ENCODE results near the gene TMEM272. TPM values are rescaled to one million over a fixed set of nuclear protein-coding genes. Genes with fewer than 3 reads are reported as not detected.

TMEM272 gene
- total and polyA plus RNA-seq, 2 donors (not counting 3 experiments of a cell fraction or from before 2014, with no cell fraction given) = not detected

- FAIRE-seq (no peak), DNase-seq (ENCODE audit: low read depth, low spot score) (no peak)
- no TSS peak for BruUV-seq (replicated peaks)
- no peaks in the 10 kb centered on the region for H4K20me1 ChIP-seq (replicated peaks; ENCODE audit: control insufficient read depth, extremely low read depth, insufficient read depth, low read length)
- no peaks in the 10 kb centered on the region for H3K79me2 ChIP-seq (ENCODE audit: control insufficient read depth, insufficient read depth, low read length)
- POLR2A ChIA-PET = interaction anchor here (2.5 kb wide), 1 partner anchor 346 kb away, joined by 13 read pairs; the partner anchor contains the start of gene INTS6
- CTCF ChIA-PET = interaction anchor here (1.1 to 4.4 kb wide), 4 partner anchors 12 to 674 kb away, joined by 3 to 61 read pairs (median 38); no protein-coding TSS in a partner anchor
- dilution Hi-C loops (cut with MboI; ENCODE audit: extremely low pct_ligation_motif_present, low sequenced_read_pairs) = no loop called here
- H3K9me3 ChIP-seq (replicated peaks; ENCODE audit: control insufficient read depth, insufficient read depth, low read length) = no peaks in the 10 kb centered on the region
- TF ChIP-seq, protein P1, sequence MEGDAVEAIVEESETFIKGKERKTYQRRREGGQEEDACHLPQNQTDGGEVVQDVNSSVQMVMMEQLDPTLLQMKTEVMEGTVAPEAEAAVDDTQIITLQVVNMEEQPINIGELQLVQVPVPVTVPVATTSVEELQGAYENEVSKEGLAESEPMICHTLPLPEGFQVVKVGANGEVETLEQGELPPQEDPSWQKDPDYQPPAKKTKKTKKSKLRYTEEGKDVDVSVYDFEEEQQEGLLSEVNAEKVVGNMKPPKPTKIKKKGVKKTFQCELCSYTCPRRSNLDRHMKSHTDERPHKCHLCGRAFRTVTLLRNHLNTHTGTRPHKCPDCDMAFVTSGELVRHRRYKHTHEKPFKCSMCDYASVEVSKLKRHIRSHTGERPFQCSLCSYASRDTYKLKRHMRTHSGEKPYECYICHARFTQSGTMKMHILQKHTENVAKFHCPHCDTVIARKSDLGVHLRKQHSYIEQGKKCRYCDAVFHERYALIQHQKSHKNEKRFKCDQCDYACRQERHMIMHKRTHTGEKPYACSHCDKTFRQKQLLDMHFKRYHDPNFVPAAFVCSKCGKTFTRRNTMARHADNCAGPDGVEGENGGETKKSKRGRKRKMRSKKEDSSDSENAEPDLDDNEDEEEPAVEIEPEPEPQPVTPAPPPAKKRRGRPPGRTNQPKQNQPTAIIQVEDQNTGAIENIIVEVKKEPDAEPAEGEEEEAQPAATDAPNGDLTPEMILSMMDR (IDR thresholded peaks at IDR 0.05; ENCODE audit: extremely low read depth in 1 of 2, insufficient read depth in 1 of 2, low read depth in 1 of 2, low read length in 2 of 2) = no peak
- TF ChIP-seq MYC (IDR thresholded peaks at IDR 0.05; ENCODE audit: low read depth, low read length) = no peak
- no peak for TF ChIP-seq POLR2AphosphoS5 (IDR thresholded peaks at IDR 0.05; ENCODE audit: insufficient read depth, low read depth, low read length)
- no peak for TF ChIP-seq FOS (IDR thresholded peaks at IDR 0.05; ENCODE audit: borderline replicate concordance, insufficient read depth, low read length)
- TF ChIP-seq EZH2 (IDR thresholded peaks at IDR 0.05; ENCODE audit: borderline replicate concordance, low read depth, low read length, severe bottlenecking) = no peak
- no peak for TF ChIP-seq JUN (IDR thresholded peaks at IDR 0.05; ENCODE audit: borderline replicate concordance, insufficient read depth, insufficient read length, low read depth)
- TF ChIP-seq MAX (IDR thresholded peaks at IDR 0.05; ENCODE audit: insufficient read depth, insufficient read length) = no peak
- TF ChIP-seq POLR2A (IDR thresholded peaks at IDR 0.05; ENCODE audit: low read depth, low read length) = no peak
- no peak for TF ChIP-seq GATA2 (IDR thresholded peaks at IDR 0.05; ENCODE audit: insufficient read depth, insufficient read length, low read depth, low read length)
- no peaks in the 10 kb centered on the region for H3K27me3 ChIP-seq (ENCODE audit: control insufficient read depth in 2 of 2, insufficient read depth in 2 of 2, low read length in 2 of 2)
- no peak overlapping the region for H3K4me2 ChIP-seq (ENCODE audit: insufficient read depth, low read length)
- no peaks in the 10 kb centered on the region for H3K36me3 ChIP-seq (ENCODE audit: control insufficient read depth in 2 of 2, extremely low read depth in 1 of 2, insufficient read depth in 2 of 2, low read length in 2 of 2)
- H3K4me3 ChIP-seq (replicated peaks in 1 of 3; ENCODE audit: insufficient read depth in 1 of 3, low read depth in 1 of 3, low read length in 3 of 3) = no peak overlapping the region
- H2AFZ ChIP-seq (ENCODE audit: low read depth, low read length) = no peak overlapping the region
- H3K9me1 ChIP-seq (replicated peaks; ENCODE audit: control insufficient read depth, extremely low read depth, insufficient read depth, low read length) = no peaks in the 10 kb centered on the region
- peaks cover 23% of the 10 kb centered on the region for H3K4me1 ChIP-seq (ENCODE audit: control insufficient read depth, extremely low read depth, insufficient read depth, low read length)
- intact Hi-C loops (cut with micrococcal nuclease) = loop anchor here (10.0 kb wide), 1 partner anchor 574 kb away; the partner anchor contains the start of gene FAM124A
- no peak overlapping the region for H3K27ac ChIP-seq (ENCODE audit: insufficient read depth, low read depth, low read length)
- H3K9ac ChIP-seq (replicated peaks; ENCODE audit: extremely low read depth, insufficient read depth, low read length) = no peak overlapping the region
Observed at GRCh38 chr13:51799261-51799660, 45.7 kb downstream of the TMEM272 start.

Measured in endothelial cell of umbilical vein (primary cell).